Right lobe of liver (tissue), 4 donors: Measurements from ENCODE around the gene FMN2.

ENCODE experiments used
- CTCF ChIP-seq, 4 donors: fragments of 200-600 bp in 3 of 4; fragments of 450-650 bp in 1 of 4; IDR thresholded peaks; one replicate each; pipeline versions ENCODE4 v1.5.1 to v1.8.0; 2016 to 2022; ENCODE audit warnings: antibody characterized with exemption in 4 of 4, mild to moderate bottlenecking in 2 of 4
- POLR2A ChIP-seq: fragments of 450-650 bp; IDR thresholded peaks from one replicate; pipeline ENCODE4 v1.6.1; 2017; ENCODE audit warnings: antibody characterized with exemption, mild to moderate bottlenecking
- donor health status: DM: no; HTN: no; CAD: no.
- donor health status: DM: no; HTN: no; CAD: no.
- donor health status: DM: no; HTN: yes; CAD: no.

GRCh38 chr1:240352769-240353168 is 261.1 kb downstream of the FMN2 start:
- no peak for TF ChIP-seq POLR2A
- TF ChIP-seq CTCF (IDR thresholded peaks at IDR 0.05), result no peak
